D341Med (cell line): Measurements from ENCODE around the gene UBXN7.
"Not testable (repeated sequence)": the region's sequence is repeated elsewhere in the genome, so short reads cannot be mapped to it uniquely, and the experiment has no call there.

Source experiments
- DNase-seq: peaks from one replicate; pipeline ENCODE4 v3.0.0; 2012; ENCODE audit warnings: low spot score

Gene UBXN7

GRCh38 chr3:196316799-196317686 lies 115.2 kb downstream of the UBXN7 start:
- DNase-seq = not testable (repeated sequence)

GRCh38 chr3:196315821-196316220 lies 116.4 kb downstream of the UBXN7 start:
- DNase-seq = no peak

DNA sequence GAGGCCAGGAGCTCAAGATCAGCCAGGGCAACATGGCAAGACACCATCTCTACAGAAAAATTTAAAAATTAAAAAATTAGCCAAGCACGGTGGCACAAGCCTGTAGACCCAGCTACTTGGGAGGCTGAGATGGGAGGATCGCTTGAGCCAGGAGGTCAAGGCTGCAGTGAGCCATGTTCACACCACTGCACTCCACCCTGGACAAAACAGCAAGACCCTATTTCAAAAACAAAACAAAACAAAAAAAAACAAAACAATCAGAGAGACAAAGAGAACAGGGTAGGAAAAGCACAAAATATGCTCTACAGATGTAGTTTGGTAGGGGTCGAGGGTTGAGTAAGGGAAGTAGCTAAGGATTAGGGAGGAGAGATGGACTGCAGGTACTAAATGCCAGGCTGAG lies 117.6 kb downstream of the UBXN7 start:
- DNase-seq = no peak

- DNase-seq = not testable (repeated sequence)
Observed at GRCh38 chr3:196314086-196314485, 118.1 kb downstream of the UBXN7 start.

- DNase-seq = not testable (repeated sequence)
Observed at GRCh38 chr3:196302960-196303359, 129.3 kb downstream of the UBXN7 start.

DNA sequence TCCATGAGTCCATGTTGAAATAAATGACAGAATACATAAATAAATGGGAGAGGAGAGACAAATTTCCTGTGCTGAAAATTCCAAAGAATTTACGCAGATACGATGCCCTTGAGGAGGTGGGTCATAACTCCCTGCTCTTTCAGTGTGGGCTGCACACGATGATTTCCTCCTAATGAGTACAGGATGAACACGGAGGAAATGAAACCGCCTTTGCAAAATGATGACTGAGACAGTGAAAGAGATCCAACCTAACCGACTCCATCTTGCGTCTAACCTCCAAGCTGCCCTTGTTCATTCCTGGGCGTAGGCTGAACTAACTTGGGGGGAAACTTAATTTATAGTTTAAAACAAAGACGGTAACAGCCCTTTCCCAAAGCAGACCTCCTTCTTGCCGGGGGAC lies 129.7 kb downstream of the UBXN7 start:
- not testable (repeated sequence) for DNase-seq

DNA sequence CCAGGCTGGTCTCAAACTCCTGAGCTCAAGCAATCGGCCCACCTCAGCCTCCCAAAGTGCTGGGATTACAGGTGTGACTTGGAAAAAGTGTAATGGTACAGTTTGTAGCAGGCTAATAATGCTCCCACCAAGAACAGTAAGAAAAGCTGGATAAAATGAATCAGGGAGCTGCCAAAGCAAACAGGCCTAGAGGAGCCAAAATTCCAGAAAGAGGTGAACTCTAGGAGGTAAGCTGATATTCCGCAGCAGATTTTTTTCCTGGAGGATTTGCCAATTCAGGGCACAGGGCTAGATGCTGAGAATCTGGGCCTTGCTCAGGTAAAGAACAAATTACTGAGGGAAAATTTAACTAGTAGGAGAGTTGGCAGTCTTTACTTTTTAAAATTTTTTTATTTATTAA lies 133.7 kb downstream of the UBXN7 start:
- DNase-seq = no peak
